Measurements from ENCODE around the gene LIG3. TPM values are rescaled to one million over a fixed set of nuclear protein-coding genes. Genes with fewer than 3 reads are reported as not detected.

Gene LIG3
- total RNA-seq, 1 experiment from 2014 or later: 28.2 TPM

- H2AFZ ChIP-seq (ENCODE audit: low read length): peak overlapping the region; percentile 64
- H3K9ac ChIP-seq (ENCODE audit: low read length): peak overlapping the region; percentile 92
- H3K4me3 ChIP-seq (ENCODE audit: low read length): peak overlapping the region; percentile 73
- H3K36me3 ChIP-seq (ENCODE audit: insufficient read depth, low read length): 0 out of 2 replicates have a peak, but pooled peaks cover 5% of the 10 kb centered on the region
- no peaks in the 10 kb centered on the region for H3K9me2 ChIP-seq (replicated peaks; ENCODE audit: insufficient read depth, low read length)
- no peaks in the 10 kb centered on the region for H3K27me3 ChIP-seq (ENCODE audit: low read length)
- no peaks in the 10 kb centered on the region for H4K20me1 ChIP-seq (ENCODE audit: insufficient read depth, low read depth, low read length)
- H3K27ac ChIP-seq (ENCODE audit: low read length): peak overlapping the region; percentile 34; the same call in 1 of the 2 replicates
- peak; percentile 47 for DNase-seq
- H3K79me2 ChIP-seq (ENCODE audit: low read length): peaks cover 33% of the 10 kb centered on the region
- H3K4me2 ChIP-seq (ENCODE audit: low read depth, low read length, poor library complexity, severe bottlenecking): peak overlapping the region; percentile 96
- H3K4me1 ChIP-seq (ENCODE audit: low read length): peaks cover 21% of the 10 kb centered on the region
- H3K9me3 ChIP-seq (ENCODE audit: low read length): no peaks in the 10 kb centered on the region
Measured at GRCh38 chr17:34979650-34980352, 511 bp upstream of the LIG3 start.

GRCh38 chr17:34980681-34981537 is 597 bp downstream of the LIG3 start:
- Histone ChIP-seq H4K20me1 (ENCODE audit: insufficient read depth, low read depth, low read length) (no peaks in the 10 kb centered on the region), H3K36me3 (ENCODE audit: insufficient read depth, low read length) (0 out of 2 replicates have a peak, but pooled peaks cover 5% of the 10 kb centered on the region), H3K4me1 (ENCODE audit: low read length) (peaks cover 21% of the 10 kb centered on the region), H3K4me2 (ENCODE audit: low read depth, low read length, poor library complexity, severe bottlenecking) (peak overlapping the region; percentile 96), H3K9ac (ENCODE audit: low read length) (peak overlapping the region; percentile 92), H3K27ac (ENCODE audit: low read length) (peak overlapping the region; percentile 73), H3K27me3 (ENCODE audit: low read length) (no peaks in the 10 kb centered on the region), H3K9me3 (ENCODE audit: low read length) (no peaks in the 10 kb centered on the region), H3K4me3 (ENCODE audit: low read length) (peak overlapping the region; percentile 73), H3K79me2 (ENCODE audit: low read length) (peaks cover 38% of the 10 kb centered on the region), H2AFZ (ENCODE audit: low read length) (peak overlapping the region; percentile 94; the same call in 1 of the 2 replicates), H3K9me2 (replicated peaks; ENCODE audit: insufficient read depth, low read length) (no peaks in the 10 kb centered on the region)
- DNase-seq: peak; percentile 91

- Histone ChIP-seq H4K20me1 (ENCODE audit: insufficient read depth, low read depth, low read length) (no peaks in the 10 kb centered on the region), H3K4me3 (ENCODE audit: low read length) (peak overlapping the region; percentile 73), H2AFZ (ENCODE audit: low read length) (no peak overlapping the region), H3K27ac (ENCODE audit: low read length) (peak overlapping the region; percentile 73), H3K4me1 (ENCODE audit: low read length) (peaks cover 21% of the 10 kb centered on the region), H3K4me2 (ENCODE audit: low read depth, low read length, poor library complexity, severe bottlenecking) (peak overlapping the region; percentile 96), H3K9me2 (replicated peaks; ENCODE audit: insufficient read depth, low read length) (no peaks in the 10 kb centered on the region), H3K36me3 (ENCODE audit: insufficient read depth, low read length) (peaks cover 7% of the 10 kb centered on the region; the same call in 1 of the 2 replicates), H3K79me2 (ENCODE audit: low read length) (peaks cover 39% of the 10 kb centered on the region), H3K27me3 (ENCODE audit: low read length) (no peaks in the 10 kb centered on the region), H3K9me3 (ENCODE audit: low read length) (no peaks in the 10 kb centered on the region), H3K9ac (ENCODE audit: low read length) (peak overlapping the region; percentile 92)
- DNase-seq: no peak
Measured at GRCh38 chr17:34981538-34982241, 1.4 kb downstream of the LIG3 start.

- H3K9me2 ChIP-seq (replicated peaks; ENCODE audit: insufficient read depth, low read length): no peaks in the 10 kb centered on the region
Measured at GRCh38 chr17:34987232-34987631, 6.9 kb downstream of the LIG3 start.

GRCh38 chr17:34988644-34989043 is 8.3 kb downstream of the LIG3 start:
- no peaks in the 10 kb centered on the region for H3K27me3 ChIP-seq (ENCODE audit: low read length)
- no peak for DNase-seq
- no peaks in the 10 kb centered on the region for H3K9me2 ChIP-seq (replicated peaks; ENCODE audit: insufficient read depth, low read length)
- H3K4me2 ChIP-seq (ENCODE audit: low read depth, low read length, poor library complexity, severe bottlenecking): no peak overlapping the region
- H3K36me3 ChIP-seq (ENCODE audit: insufficient read depth, low read length): peaks cover 13% of the 10 kb centered on the region; the same call in 1 of the 2 replicates
- no peaks in the 10 kb centered on the region for H3K9me3 ChIP-seq (ENCODE audit: low read length)
- no peaks in the 10 kb centered on the region for H4K20me1 ChIP-seq (ENCODE audit: insufficient read depth, low read depth, low read length)
- peaks cover 20% of the 10 kb centered on the region for H3K79me2 ChIP-seq (ENCODE audit: low read length)
- H3K27ac ChIP-seq (ENCODE audit: low read length): no peak overlapping the region
- no peaks in the 10 kb centered on the region for H3K4me1 ChIP-seq (ENCODE audit: low read length)
- no peak overlapping the region for H3K9ac ChIP-seq (ENCODE audit: low read length)
- no peak overlapping the region for H2AFZ ChIP-seq (ENCODE audit: low read length)
- no peak overlapping the region for H3K4me3 ChIP-seq (ENCODE audit: low read length)

More at GRCh38 chr17:34987232-34987631, 6.9 kb downstream of the LIG3 start:
- Histone ChIP-seq H3K9me3 (ENCODE audit: low read length) (no peaks in the 10 kb centered on the region), H3K4me2 (ENCODE audit: low read depth, low read length, poor library complexity, severe bottlenecking) (no peak overlapping the region), H3K27ac (ENCODE audit: low read length) (no peak overlapping the region), H3K79me2 (ENCODE audit: low read length) (peaks cover 29% of the 10 kb centered on the region), H4K20me1 (ENCODE audit: insufficient read depth, low read depth, low read length) (no peaks in the 10 kb centered on the region), H3K4me1 (ENCODE audit: low read length) (no peaks in the 10 kb centered on the region), H3K27me3 (ENCODE audit: low read length) (no peaks in the 10 kb centered on the region), H3K36me3 (ENCODE audit: insufficient read depth, low read length) (peaks cover 15% of the 10 kb centered on the region; the same call in 1 of the 2 replicates), H2AFZ (ENCODE audit: low read length) (no peak overlapping the region), H3K9ac (ENCODE audit: low read length) (no peak overlapping the region), H3K4me3 (ENCODE audit: low read length) (no peak overlapping the region)
- DNase-seq: no peak

- H3K9ac ChIP-seq (ENCODE audit: low read length): no peak overlapping the region
- peaks cover 12% of the 10 kb centered on the region for H3K79me2 ChIP-seq (ENCODE audit: low read length)
- no peaks in the 10 kb centered on the region for H3K4me1 ChIP-seq (ENCODE audit: low read length)
- no peaks in the 10 kb centered on the region for H3K27me3 ChIP-seq (ENCODE audit: low read length)
- H3K9me2 ChIP-seq (replicated peaks; ENCODE audit: insufficient read depth, low read length): no peaks in the 10 kb centered on the region
- H3K36me3 ChIP-seq (ENCODE audit: insufficient read depth, low read length): peaks cover 12% of the 10 kb centered on the region; the same call in 1 of the 2 replicates
- no peak overlapping the region for H3K4me3 ChIP-seq (ENCODE audit: low read length)
- no peak overlapping the region for H2AFZ ChIP-seq (ENCODE audit: low read length)
- H3K4me2 ChIP-seq (ENCODE audit: low read depth, low read length, poor library complexity, severe bottlenecking): no peak overlapping the region
- H3K9me3 ChIP-seq (ENCODE audit: low read length): no peaks in the 10 kb centered on the region
- H4K20me1 ChIP-seq (ENCODE audit: insufficient read depth, low read depth, low read length): no peaks in the 10 kb centered on the region
- no peak for DNase-seq
- no peak overlapping the region for H3K27ac ChIP-seq (ENCODE audit: low read length)
Measured at GRCh38 chr17:34989473-34989872, 9.2 kb downstream of the LIG3 start.

DNA sequence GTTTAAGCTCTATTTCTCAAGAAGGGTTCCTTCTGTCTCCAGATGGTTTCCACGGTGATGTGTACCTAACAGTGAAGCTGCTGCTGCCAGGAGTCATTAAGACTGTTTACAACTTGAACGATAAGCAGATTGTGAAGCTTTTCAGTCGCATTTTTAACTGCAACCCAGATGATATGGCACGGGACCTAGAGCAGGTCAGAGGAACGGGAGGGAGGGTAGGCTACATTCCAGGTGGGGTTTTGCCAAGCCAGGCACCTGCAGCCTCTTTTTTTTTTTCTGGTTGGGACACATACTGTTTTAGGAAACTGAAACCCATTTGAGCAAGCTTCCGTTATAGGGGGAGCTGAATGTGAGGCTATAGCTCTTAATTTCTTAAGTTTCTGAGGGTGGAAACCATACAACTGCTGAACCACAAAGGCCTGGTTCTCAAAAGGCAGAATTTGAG is 10.6 kb downstream of the LIG3 start:
- Histone ChIP-seq H3K9me3 (ENCODE audit: low read length) (no peaks in the 10 kb centered on the region), H3K27ac (ENCODE audit: low read length) (no peak overlapping the region), H2AFZ (ENCODE audit: low read length) (no peak overlapping the region), H3K9ac (ENCODE audit: low read length) (no peak overlapping the region), H4K20me1 (ENCODE audit: insufficient read depth, low read depth, low read length) (no peaks in the 10 kb centered on the region), H3K36me3 (ENCODE audit: insufficient read depth, low read length) (peaks cover 16% of the 10 kb centered on the region; the same call in 1 of the 2 replicates), H3K4me2 (ENCODE audit: low read depth, low read length, poor library complexity, severe bottlenecking) (no peak overlapping the region), H3K79me2 (ENCODE audit: low read length) (peaks cover 5% of the 10 kb centered on the region; the same call in 1 of the 2 replicates), H3K4me3 (ENCODE audit: low read length) (no peak overlapping the region), H3K9me2 (replicated peaks; ENCODE audit: insufficient read depth, low read length) (no peaks in the 10 kb centered on the region), H3K27me3 (ENCODE audit: low read length) (no peaks in the 10 kb centered on the region), H3K4me1 (ENCODE audit: low read length) (no peaks in the 10 kb centered on the region)
- no peak for DNase-seq
